Breast epithelium (tissue), 4 donors: Measurements from ENCODE around the gene GORASP1. TPM values are rescaled to one million over a fixed set of nuclear protein-coding genes. Genes with fewer than 3 reads are reported as not detected.

Experiments
- DNase-seq, 2 donors: peaks; one replicate each; pipeline ENCODE4 v3.0.0-alpha.2; 2019; ENCODE audit warnings: low spot score in 2 of 2
- H3K27ac ChIP-seq, 2 donors: fragments of 200-600 bp; sonication (generic) in 1 of 2; one replicate each; pipeline ENCODE4 v1.5.1; 2016 to 2019; ENCODE audit warnings: mild to moderate bottlenecking in 1 of 2
- H3K27me3 ChIP-seq, 2 donors: fragments of 200-600 bp; sonication (generic) in 1 of 2; one replicate each; pipeline versions ENCODE4 v1.5.1 to v1.6.0; 2017 to 2019; ENCODE audit warnings: control low read depth in 1 of 2, mild to moderate bottlenecking in 1 of 2
- H3K36me3 ChIP-seq: fragments of 200-600 bp; one replicate; pipeline ENCODE4 v1.5.1; 2019
- H3K4me1 ChIP-seq, 2 donors: fragments of 200-600 bp; sonication (generic); one replicate each; pipeline ENCODE4 v1.5.1; 2016 to 2019; ENCODE audit warnings: control low read depth in 1 of 2
- H3K4me3 ChIP-seq, 3 donors: fragments of 200-600 bp; sonication (generic); 1 replicate in 2 of 3; 2 replicates in 1 of 3; pipeline ENCODE4 v1.5.1; 2016 to 2019; ENCODE audit warnings: mild to moderate bottlenecking in 3 of 3, moderate library complexity in 2 of 3
- H3K9me3 ChIP-seq, 2 donors: fragments of 200-600 bp; sonication (generic) in 1 of 2; one replicate each; pipeline ENCODE4 v1.5.1; 2016 to 2019; ENCODE audit warnings: control low read depth in 1 of 2
- CTCF ChIP-seq, 3 donors: fragments of 450-650 bp; IDR thresholded peaks; one replicate each; pipeline ENCODE4 v1.5.1; 2016 to 2017; ENCODE audit warnings: antibody characterized with exemption in 3 of 3, mild to moderate bottlenecking in 3 of 3, moderate library complexity in 3 of 3
- POLR2A ChIP-seq: fragments of 450-650 bp; IDR thresholded peaks from one replicate; pipeline ENCODE4 v1.6.1; 2016; ENCODE audit warnings: antibody characterized with exemption, mild to moderate bottlenecking, moderate library complexity
- POLR2AphosphoS5 ChIP-seq, 3 donors: sonication (generic); formaldehyde crosslinking; IDR thresholded peaks; one replicate each; pipeline ENCODE4 v1.6.1; 2017; ENCODE audit warnings: antibody characterized with exemption in 3 of 3
- intact Hi-C: fragments of 100-400 bp; cut with DNase I; formaldehyde crosslinking; loops from one replicate; pipeline ENCODE4 v1.15.1; 2023; ENCODE audit warnings: low total_unique reads
- total RNA-seq, 3 donors: library from RNA; depleted of rRNA; stranded (reverse); fragments of >200 nt; gene quantifications; one replicate each; pipeline ENCODE4 v1.1.0, GENCODE V29; 2016

GORASP1 gene
- total RNA-seq, 3 donors from 2014 or later, result 58.2 to 98.8 (median 77.3) TPM

DNA sequence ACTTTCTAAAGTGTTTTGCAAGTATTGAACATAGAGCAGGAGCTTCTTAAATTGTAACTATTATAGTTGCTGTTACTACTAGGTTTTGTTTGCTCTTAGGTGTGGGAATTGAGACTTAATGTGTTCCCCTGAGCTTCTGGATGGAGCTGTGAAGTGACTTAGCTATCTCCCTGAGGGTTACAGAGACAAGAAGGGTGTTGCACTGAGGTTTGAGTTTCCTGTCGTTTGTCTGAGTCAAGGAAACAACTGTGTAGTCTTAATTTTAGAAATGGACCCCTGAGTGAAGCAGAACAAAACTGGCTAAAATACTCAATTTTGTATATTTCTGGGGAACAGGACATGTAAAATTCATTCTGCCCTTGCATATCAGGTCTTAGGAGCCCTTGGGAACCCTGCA is 20.5 kb upstream of the GORASP1 start:
- intact Hi-C loops, result no loop called here
- Histone ChIP-seq H3K4me1 (peaks cover 0 to 5% of the 10 kb centered on the region in 2 donors), H3K27ac (no peak overlapping the region), H3K27me3 (no peaks in the 10 kb centered on the region), H3K4me3 (no peak overlapping the region), H3K9me3 (no peaks in the 10 kb centered on the region), H3K36me3 (no peaks in the 10 kb centered on the region)
- DNase-seq, result no peak
- TF ChIP-seq CTCF (IDR thresholded peaks at IDR 0.05), result no peak
- TF ChIP-seq POLR2AphosphoS5 (IDR thresholded peaks at IDR 0.05), result no peak
- TF ChIP-seq POLR2A, result no peak

GRCh38 chr3:39127269-39127907 is 20.0 kb upstream of the GORASP1 start:
- peak in 1 of 2 donors; percentile 31 for DNase-seq
- H3K27me3 ChIP-seq, result no peaks in the 10 kb centered on the region
- no peaks in the 10 kb centered on the region for H3K9me3 ChIP-seq
- intact Hi-C loops, result no loop called here
- H3K4me1 ChIP-seq, result peaks cover 0 to 5% of the 10 kb centered on the region in 2 donors
- no peak overlapping the region for H3K4me3 ChIP-seq
- peak overlapping the region in 1 of 2 donors; percentile 93 for H3K27ac ChIP-seq
- no peak for TF ChIP-seq CTCF (IDR thresholded peaks at IDR 0.05)
- no peak for TF ChIP-seq POLR2AphosphoS5 (IDR thresholded peaks at IDR 0.05)
- no peak for TF ChIP-seq POLR2A
- H3K36me3 ChIP-seq, result no peaks in the 10 kb centered on the region

DNA sequence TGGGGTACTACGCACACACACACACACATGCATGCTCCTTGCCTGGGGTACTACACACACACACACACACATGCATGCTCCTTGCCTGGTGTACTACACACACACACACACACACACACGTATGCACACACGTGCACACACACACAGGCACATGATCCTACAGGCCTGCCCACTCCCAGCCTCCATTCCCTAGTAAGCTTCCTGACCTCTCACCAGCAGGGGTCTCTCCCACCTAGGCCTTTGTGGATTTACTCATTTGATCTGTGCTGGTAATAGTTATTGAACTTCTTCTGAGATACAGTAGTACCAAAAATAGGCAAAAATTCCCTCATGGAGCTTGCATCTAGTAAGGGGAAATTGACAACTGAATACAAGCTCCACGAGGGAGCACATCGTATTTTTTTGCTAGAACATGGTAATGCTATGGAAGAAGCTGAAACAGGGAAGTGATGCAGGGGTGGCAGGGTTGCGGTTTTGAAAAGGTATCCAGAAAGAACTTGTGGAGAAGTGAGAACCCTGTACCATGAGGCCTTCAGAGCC is 19.2 kb upstream of the GORASP1 start:
- Histone ChIP-seq H3K9me3 (no peaks in the 10 kb centered on the region), H3K27me3 (no peaks in the 10 kb centered on the region), H3K4me3 (no peak overlapping the region), H3K36me3 (no peaks in the 10 kb centered on the region), H3K27ac (peak overlapping the region; percentile 78 to 93), H3K4me1 (peaks cover 0 to 5% of the 10 kb centered on the region in 2 donors)
- TF ChIP-seq POLR2AphosphoS5 (IDR thresholded peaks at IDR 0.05), result no peak
- peak; percentile 28 to 54 (median 40) for TF ChIP-seq CTCF (IDR thresholded peaks at IDR 0.05)
- no peak for TF ChIP-seq POLR2A
- intact Hi-C loops, result no loop called here
- DNase-seq, result peak; percentile 20 to 43

GRCh38 chr3:39125841-39126500 is 18.5 kb upstream of the GORASP1 start:
- Histone ChIP-seq H3K4me3 (no peak overlapping the region), H3K27me3 (no peaks in the 10 kb centered on the region), H3K9me3 (no peaks in the 10 kb centered on the region), H3K4me1 (peaks cover 0 to 5% of the 10 kb centered on the region in 2 donors), H3K27ac (peak overlapping the region; percentile 78 to 93), H3K36me3 (no peaks in the 10 kb centered on the region)
- intact Hi-C loops, result no loop called here
- no peak for TF ChIP-seq POLR2A
- no peak for TF ChIP-seq POLR2AphosphoS5 (IDR thresholded peaks at IDR 0.05)
- no peak for TF ChIP-seq CTCF (IDR thresholded peaks at IDR 0.05)
- DNase-seq, result peak in 1 of 2 donors; percentile 48
